Left renal cortex interstitium (tissue), 4 donors: Measurements from ENCODE around the gene HEATR9. TPM values are rescaled to one million over a fixed set of nuclear protein-coding genes. Genes with fewer than 3 reads are reported as not detected.
A peak's percentile ranks its signal among the peaks of the same experiment; 100 is the strongest.

Experiments
- DNase-seq, 4 donors: peaks; one replicate each; pipeline ENCODE4 v3.0.0-alpha.2; 2013; ENCODE audit warnings: low read depth in 4 of 4, low spot score in 2 of 4, missing footprints in 1 of 4
- polyA plus RNA-seq, 4 donors: library from polyadenylated mRNA; unstranded; fragments of 120-200 nt; gene quantifications; one replicate each; pipeline ENCODE4 v1.2.1, GENCODE V29; 2013; ENCODE audit not compliant: insufficient read length in 4 of 4

The HEATR9 gene
- polyA plus RNA-seq, 4 donors, result 0.10 to 0.16 TPM; not detected in 2

- DNase-seq, result no peak
Measured at GRCh38 chr17:35812456-35812855, 56.2 kb downstream of the HEATR9 start.

GRCh38 chr17:35811759-35812158 lies 56.9 kb downstream of the HEATR9 start:
- no peak for DNase-seq

- peak in 1 of 4 donors; percentile 28 for DNase-seq
Measured at GRCh38 chr17:35809855-35810461, 58.7 kb downstream of the HEATR9 start.

GRCh38 chr17:35808962-35809854 lies 59.5 kb downstream of the HEATR9 start, which contains the start of gene TAF15:
TAF15 (plus strand) TSS chr17:35809484; CDS start chr17:35809570, 86 bp downstream.
- DNase-seq, result peak; percentile 93 to 99 (median 95)

- DNase-seq, result no peak
Measured at GRCh38 chr17:35808240-35808961, 60.3 kb downstream of the HEATR9 start.

GRCh38 chr17:35807371-35808144 lies 61.1 kb downstream of the HEATR9 start:
- no peak for DNase-seq

Other genes with a start within 250 kb of the HEATR9 start
- gene RASL10B, start 137.3 kb downstream of the HEATR9 start, polyA plus RNA-seq, result 10 to 100 TPM; 12.0 to 16.8 (median 15.3) TPM
- gene GAS2L2, start 115.7 kb downstream of the HEATR9 start, polyA plus RNA-seq, result under 1 TPM in 2 of 4 donors, not detected in 2; 0.13 TPM
- under 1 TPM in 2 of 4 donors, not detected in 2; 0.20 to 0.21 TPM for gene C17orf50, start 108.0 kb downstream of the HEATR9 start, polyA plus RNA-seq
- gene MMP28, start 73.2 kb downstream of the HEATR9 start, polyA plus RNA-seq, result 1 to 10 TPM; 1.6 to 2.6 (median 2.0) TPM
- gene TAF15, start 59.4 kb downstream of the HEATR9 start, polyA plus RNA-seq, result 100 to 1,000 TPM; 182 to 290 (median 223) TPM
- 1 to 10 TPM; 1.3 to 2.1 (median 1.4) TPM for gene CCL5, start 11.5 kb upstream of the HEATR9 start, polyA plus RNA-seq
- 1 to 10 TPM; 2.2 to 4.3 (median 2.5) TPM for gene RDM1, start 61.9 kb upstream of the HEATR9 start, polyA plus RNA-seq
- not detected for gene LYZL6, start 74.8 kb upstream of the HEATR9 start, polyA plus RNA-seq
- under 1 TPM; 0.14 to 0.57 (median 0.27) TPM for gene CCL16, start 112.6 kb upstream of the HEATR9 start, polyA plus RNA-seq
- gene CCL14, start 117.8 kb upstream of the HEATR9 start, polyA plus RNA-seq, result 10 to 100 TPM; 14.6 to 23.0 (median 18.3) TPM
- 1 to 10 TPM; 5.9 to 8.2 (median 6.6) TPM for gene CCL15, start 132.7 kb upstream of the HEATR9 start, polyA plus RNA-seq
- gene CCL23, start 149.1 kb upstream of the HEATR9 start, polyA plus RNA-seq, result under 1 TPM in 1 of 4 donors, not detected in 3; 0.30 TPM
- not detected for gene CCL18, start 195.4 kb upstream of the HEATR9 start, polyA plus RNA-seq
- 1 to 10 TPM in 3 of 4 donors, not detected in 1; 1.2 to 6.7 (median 2.0) TPM for gene CCL3, start 221.3 kb upstream of the HEATR9 start, polyA plus RNA-seq
- 1 to 10 TPM in 1 of 4 donors, under 1 TPM in 3; 0.24 to 4.9 (median 0.57) TPM for gene CCL4, start 234.9 kb upstream of the HEATR9 start, polyA plus RNA-seq